Activated gamma-delta T cell treated with Interleukin-2 at 50 U/mL for 16 hours (primary cell): ENCODE measurements around the gene KNDC1.
"Not testable (repeated sequence)": the region's sequence is repeated elsewhere in the genome, so short reads cannot be mapped to it uniquely, and the experiment has no call there.

Source experiments
- DNase-seq: peaks from one replicate; pipeline ENCODE4 v3.0.0-alpha.2; 2020

The KNDC1 gene

GRCh38 chr10:133207627-133208026 lies 47.6 kb downstream of the KNDC1 start:
- DNase-seq, result no peak

- no peak for DNase-seq
Observed at GRCh38 chr10:133208466-133208865, 48.4 kb downstream of the KNDC1 start.

GRCh38 chr10:133209117-133209516 lies 49.1 kb downstream of the KNDC1 start:
- no peak for DNase-seq

- no peak for DNase-seq
Observed at GRCh38 chr10:133209641-133210040, 49.6 kb downstream of the KNDC1 start.

- no peak for DNase-seq
Observed at GRCh38 chr10:133210398-133211140, 50.5 kb downstream of the KNDC1 start.

GRCh38 chr10:133211141-133211830 lies 51.3 kb downstream of the KNDC1 start:
- no peak for DNase-seq

- DNase-seq, result no peak
Observed at GRCh38 chr10:133211959-133212852, 52.2 kb downstream of the KNDC1 start.

- DNase-seq, result no peak
Observed at GRCh38 chr10:133212853-133213494, 53.0 kb downstream of the KNDC1 start.

GRCh38 chr10:133213641-133214467 lies 53.8 kb downstream of the KNDC1 start:
- no peak for DNase-seq

- DNase-seq, result no peak
Observed at GRCh38 chr10:133214468-133215410, 54.7 kb downstream of the KNDC1 start.

- no peak for DNase-seq
Observed at GRCh38 chr10:133215586-133215985, 55.6 kb downstream of the KNDC1 start.

- DNase-seq, result no peak
Observed at GRCh38 chr10:133216776-133217175, 56.8 kb downstream of the KNDC1 start.

- no peak for DNase-seq
Observed at GRCh38 chr10:133217800-133218589, 58.0 kb downstream of the KNDC1 start.

GRCh38 chr10:133218891-133219290 lies 58.9 kb downstream of the KNDC1 start:
- DNase-seq, result no peak

GRCh38 chr10:133219782-133220181 lies 59.8 kb downstream of the KNDC1 start:
- no peak for DNase-seq

- no peak for DNase-seq
Observed at GRCh38 chr10:133221331-133221730, 61.3 kb downstream of the KNDC1 start.

GRCh38 chr10:133221756-133222155 lies 61.7 kb downstream of the KNDC1 start:
- not testable (repeated sequence) for DNase-seq

- no peak for DNase-seq
Observed at GRCh38 chr10:133224076-133224475, 64.1 kb downstream of the KNDC1 start.

GRCh38 chr10:133224756-133225372 lies 64.8 kb downstream of the KNDC1 start:
- no peak for DNase-seq
